ENCODE data around the gene CENPP.

DNA sequence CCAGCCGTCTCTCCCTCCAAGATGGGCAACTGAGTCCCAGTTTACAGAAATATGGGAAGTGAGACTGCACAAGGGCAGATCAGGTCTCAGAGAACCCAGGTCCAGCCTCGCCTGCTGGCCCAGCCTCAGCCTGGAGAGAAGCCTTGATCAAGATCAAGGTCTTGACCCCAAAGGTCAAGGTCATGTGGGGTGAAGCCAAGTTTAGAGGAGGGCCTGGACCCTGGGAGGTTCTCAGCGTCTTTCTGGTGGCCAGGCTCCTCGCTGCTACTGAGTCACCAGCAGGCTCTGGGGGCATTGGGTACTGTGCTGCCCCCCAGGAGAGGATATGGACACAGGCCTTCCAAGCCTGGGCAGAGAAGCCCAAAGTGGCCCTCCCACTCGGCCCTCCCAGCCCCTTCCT is 335.4 kb downstream of the CENPP start:
- TF ChIP-seq POLR2A (IDR thresholded peaks at IDR 0.05; ENCODE audit: low read depth, low read length) (no peak), POLR2AphosphoS5 (IDR thresholded peaks at IDR 0.05; ENCODE audit: low read depth, low read length) (no peak)
